Stimulated activated CD4-positive, alpha-beta T cell treated with anti-CD3 and anti-CD28 coated beads, TNF-alpha, amount 100 ng/mL, for 48 hours (primary cell): ENCODE data around the gene RFX3.

Source experiments
- DNase-seq, 3 donors: peaks; one replicate each; pipeline ENCODE4 v3.0.0-alpha.2; 2020; ENCODE audit warnings: low read depth in 3 of 3

The RFX3 gene

GRCh38 chr9:3434594-3434993, 91.2 kb downstream of the RFX3 start:
- DNase-seq = no peak

- no peak for DNase-seq
Measured at GRCh38 chr9:3433754-3434153, 92.0 kb downstream of the RFX3 start.

GRCh38 chr9:3433066-3433465, 92.7 kb downstream of the RFX3 start:
- no peak for DNase-seq

GRCh38 chr9:3431890-3432289, 93.9 kb downstream of the RFX3 start:
- DNase-seq = no peak

GRCh38 chr9:3419893-3420292, 105.9 kb downstream of the RFX3 start:
- DNase-seq = no peak

- DNase-seq = no peak
Measured at GRCh38 chr9:3415906-3416305, 109.9 kb downstream of the RFX3 start.

GRCh38 chr9:3413984-3414383, 111.8 kb downstream of the RFX3 start:
- no peak for DNase-seq

GRCh38 chr9:3410461-3410860, 115.3 kb downstream of the RFX3 start:
- no peak for DNase-seq

GRCh38 chr9:3409453-3409852, 116.3 kb downstream of the RFX3 start:
- DNase-seq = no peak

- DNase-seq = no peak
Measured at GRCh38 chr9:3403315-3403714, 122.5 kb downstream of the RFX3 start.

- DNase-seq = no peak
Measured at GRCh38 chr9:3401221-3401954, 124.4 kb downstream of the RFX3 start.

- DNase-seq = no peak
Measured at GRCh38 chr9:3398232-3398648, 127.6 kb downstream of the RFX3 start.

- DNase-seq = no peak
Measured at GRCh38 chr9:3397766-3398165, 128.0 kb downstream of the RFX3 start.

GRCh38 chr9:3391414-3391813, 134.4 kb downstream of the RFX3 start:
- DNase-seq = no peak

GRCh38 chr9:3386753-3387152, 139.0 kb downstream of the RFX3 start:
- DNase-seq = no peak

- peak; percentile 5 to 47 (median 37) for DNase-seq
Measured at GRCh38 chr9:3385871-3386270, 139.9 kb downstream of the RFX3 start.

- DNase-seq = no peak
Measured at GRCh38 chr9:3371842-3372241, 154.0 kb downstream of the RFX3 start.

- no peak for DNase-seq
Measured at GRCh38 chr9:3370715-3371114, 155.1 kb downstream of the RFX3 start.

GRCh38 chr9:3367185-3367584, 158.6 kb downstream of the RFX3 start:
- no peak for DNase-seq

GRCh38 chr9:3361689-3362392, 164.0 kb downstream of the RFX3 start:
- no peak for DNase-seq

GRCh38 chr9:3361116-3361515, 164.7 kb downstream of the RFX3 start:
- DNase-seq = no peak

- no peak for DNase-seq
Measured at GRCh38 chr9:3360245-3360644, 165.6 kb downstream of the RFX3 start.

- no peak for DNase-seq
Measured at GRCh38 chr9:3359778-3360177, 166.0 kb downstream of the RFX3 start.
